Esophagus mucosa (tissue), 1 donor: ENCODE data around the gene CD48. TPM values are rescaled to one million over a fixed set of nuclear protein-coding genes. Genes with fewer than 3 reads are reported as not detected.
"Not testable (repeated sequence)": the region's sequence is repeated elsewhere in the genome, so short reads cannot be mapped to it uniquely, and the experiment has no call there.

Experiments
- ATAC-seq: fragments of 200-7000 bp; cut with Tn5 transposase; one replicate; pipeline ENCODE4 v1.9.1; 2020
- total RNA-seq: library from RNA; stranded (reverse); gene quantifications from one replicate; pipeline ENCODE4 v1.2.4, GENCODE V29; 2023
- donor health status: DM: yes; HTN: yes; CAD: no.

CD48 gene
- total RNA-seq, 1 donor from 2014 or later = 2.0 TPM

- peak; percentile 42 for ATAC-seq
Measured at GRCh38 chr1:160712525-160713080, 981 bp upstream of the CD48 start.

DNA sequence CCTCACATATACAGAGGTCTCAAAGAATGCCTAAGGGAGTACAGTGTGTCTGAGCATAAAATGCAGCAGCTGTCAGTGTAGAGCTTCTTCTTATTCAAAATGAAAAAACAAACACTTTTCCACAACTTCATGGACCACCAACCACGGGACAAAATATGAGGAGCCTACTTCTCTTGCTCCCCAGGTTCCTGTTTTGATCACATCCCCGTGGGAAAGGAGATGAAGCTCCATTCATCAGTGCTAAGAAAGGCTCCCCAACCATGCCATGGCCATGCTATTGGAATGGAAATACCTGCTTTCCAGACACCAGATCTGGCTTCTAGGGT is 383 bp downstream of the CD48 start:
- no peak for ATAC-seq

DNA sequence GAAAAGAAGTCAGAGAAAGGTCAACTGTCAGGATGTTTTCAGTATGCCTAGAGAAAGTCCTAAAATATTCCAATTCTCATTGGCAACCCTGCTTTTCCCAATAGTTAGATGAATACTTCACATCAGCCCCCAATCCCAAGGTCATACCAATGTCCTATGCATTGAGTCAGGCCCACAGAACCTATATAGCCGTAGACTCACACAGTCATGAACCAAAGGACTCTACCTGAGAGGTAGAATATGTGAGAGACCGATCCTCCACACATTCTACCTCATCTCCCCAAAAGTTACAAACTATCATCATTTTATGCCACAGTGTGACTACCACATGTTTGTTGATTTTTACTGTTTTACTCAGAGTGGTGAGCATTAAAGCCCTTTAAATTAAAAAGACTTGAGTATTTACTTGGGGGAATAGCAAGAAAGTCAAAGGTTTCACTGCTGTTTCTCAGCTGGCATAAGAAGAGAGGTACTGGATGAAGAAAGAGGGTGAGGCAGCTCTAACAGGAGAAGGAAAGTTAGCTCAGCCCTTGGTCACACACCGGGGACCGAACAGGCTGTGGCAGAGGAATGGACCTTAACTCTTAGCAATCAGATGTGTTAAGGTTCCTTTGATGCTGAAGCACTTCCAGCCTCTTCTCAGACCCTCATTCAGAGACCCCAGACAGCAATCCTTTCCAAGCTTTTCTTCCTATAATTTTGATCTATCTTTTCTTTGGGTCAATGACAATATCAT is 937 bp downstream of the CD48 start:
- no peak for ATAC-seq

DNA sequence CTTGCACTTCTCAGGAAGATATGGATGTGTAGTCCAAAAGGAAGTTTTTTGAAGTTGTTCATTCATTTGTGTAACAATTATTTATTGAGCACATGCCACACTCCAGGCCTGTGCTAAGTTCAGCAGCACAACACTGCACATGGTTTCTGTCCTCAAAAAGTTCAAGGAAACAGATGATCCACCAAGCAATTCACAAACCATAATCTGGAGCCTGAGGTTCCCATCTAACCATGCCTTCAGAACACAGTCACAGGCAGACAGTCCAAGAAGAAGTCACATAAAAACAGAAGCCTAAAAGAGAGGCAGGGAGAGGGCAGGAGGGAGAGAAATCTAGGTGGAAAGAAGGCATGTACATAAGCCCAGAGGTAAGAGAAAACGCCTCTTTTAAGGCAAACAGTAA is 1.9 kb downstream of the CD48 start:
- ATAC-seq = no peak

GRCh38 chr1:160708801-160709200 is 2.8 kb downstream of the CD48 start:
- no peak for ATAC-seq

DNA sequence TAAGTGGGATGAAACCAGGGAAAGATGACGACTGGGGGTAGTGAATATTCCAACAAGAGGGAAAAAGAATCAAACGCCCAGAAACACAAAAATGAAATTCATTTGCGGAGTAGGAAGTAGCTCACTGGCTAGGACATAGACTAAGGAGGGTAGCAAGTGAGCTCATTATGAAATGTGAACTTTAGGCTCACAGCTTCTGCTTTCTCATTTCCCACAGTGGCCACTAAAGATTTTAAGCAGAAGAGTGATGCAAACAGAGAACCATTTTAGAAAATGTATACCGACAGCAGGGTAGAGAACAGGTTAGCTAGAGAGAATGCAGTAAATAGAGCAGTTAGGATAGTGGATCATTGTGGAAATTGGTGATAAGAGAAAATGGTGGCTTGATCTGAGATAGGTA is 3.5 kb downstream of the CD48 start:
- no peak for ATAC-seq

DNA sequence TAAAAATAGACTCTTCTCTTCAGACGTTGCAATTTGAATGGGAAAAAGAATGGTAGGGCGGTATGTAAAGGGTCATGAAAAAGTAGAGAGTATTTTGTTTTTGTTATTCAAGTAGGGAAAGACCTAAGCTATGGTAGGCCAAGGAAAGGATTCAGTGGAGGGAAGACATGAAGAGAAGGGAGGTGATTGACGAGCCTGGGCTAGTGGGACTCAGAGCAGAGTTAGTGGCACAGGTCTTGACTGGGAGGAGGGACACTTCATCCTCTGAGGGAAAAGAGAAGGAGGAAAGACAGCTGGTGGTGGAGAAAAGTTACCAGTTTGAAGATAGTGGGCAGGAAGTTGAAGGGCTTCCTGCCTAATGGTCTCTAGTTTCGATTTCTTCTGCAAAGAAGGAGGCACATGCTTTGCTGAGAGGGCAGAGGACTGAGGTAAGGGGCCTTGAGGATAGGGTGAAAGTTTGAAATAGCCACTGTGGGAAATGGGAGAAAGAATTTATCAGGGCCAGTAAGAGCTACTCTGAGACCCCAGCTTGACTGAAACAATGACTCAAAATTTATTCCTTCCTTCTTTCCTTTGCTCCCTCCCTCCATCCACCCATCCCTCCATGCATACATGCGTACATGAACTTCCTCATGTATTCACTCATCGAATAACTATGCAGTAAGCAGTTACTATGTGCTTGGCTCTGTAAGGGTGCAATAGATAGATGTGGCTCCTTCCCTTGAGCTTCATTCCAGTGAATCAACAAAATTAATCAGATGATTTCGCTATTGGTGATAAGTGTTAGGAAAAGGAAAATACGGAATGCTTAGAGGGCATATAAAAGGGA is 4.2 kb downstream of the CD48 start:
- ATAC-seq = no peak

DNA sequence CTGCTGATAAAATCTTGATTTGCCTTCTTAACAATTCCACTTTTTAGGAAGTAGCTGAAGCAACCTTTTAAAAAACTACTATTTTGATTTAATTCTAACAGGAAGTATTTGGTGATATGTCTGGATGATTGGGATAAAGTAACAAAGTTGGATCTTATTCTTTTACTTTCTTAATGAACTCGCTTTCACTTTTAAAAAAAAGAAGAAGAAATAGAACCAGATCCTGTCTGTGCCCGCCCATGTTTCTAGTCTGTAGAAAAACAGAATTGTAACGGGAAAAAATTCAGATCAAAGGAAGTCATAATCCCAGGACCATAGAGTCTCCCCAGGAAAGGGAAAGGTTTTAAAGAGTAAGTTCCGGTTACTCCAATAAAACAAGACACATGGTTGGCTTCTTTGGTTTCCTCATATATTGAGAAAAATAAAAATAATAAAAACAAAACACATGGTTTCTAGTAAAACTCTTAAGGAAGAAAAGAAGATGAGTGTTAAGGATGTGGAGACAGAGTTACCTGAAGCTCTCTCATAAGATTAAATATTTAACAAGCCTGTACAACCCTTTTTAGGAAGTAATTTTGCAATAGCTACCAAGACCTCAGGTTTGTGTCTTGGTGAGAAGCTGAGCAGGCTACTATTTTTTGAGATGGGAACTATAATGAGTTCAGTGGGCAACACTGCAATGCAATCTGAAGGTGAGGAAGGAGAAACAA is 4.9 kb downstream of the CD48 start:
- no peak for ATAC-seq

DNA sequence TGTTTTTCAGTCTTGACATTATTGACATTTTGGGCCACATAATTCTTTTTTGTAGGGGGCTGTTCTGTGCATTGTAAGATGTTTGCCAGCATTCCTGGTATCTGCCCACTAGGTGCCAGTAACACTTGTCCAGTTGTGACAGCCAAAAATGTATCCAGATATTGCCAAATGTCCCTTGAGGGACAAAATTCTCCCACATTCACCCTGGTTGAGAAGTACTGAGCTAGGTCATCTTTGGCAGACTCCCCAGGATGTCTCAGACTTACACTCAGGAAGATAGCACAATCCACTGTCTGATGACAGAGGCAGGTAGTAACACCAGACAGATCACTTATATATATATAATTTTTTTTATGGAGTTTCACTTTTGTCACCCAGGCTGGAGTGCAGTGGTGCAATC is 5.9 kb downstream of the CD48 start:
- ATAC-seq = no peak

DNA sequence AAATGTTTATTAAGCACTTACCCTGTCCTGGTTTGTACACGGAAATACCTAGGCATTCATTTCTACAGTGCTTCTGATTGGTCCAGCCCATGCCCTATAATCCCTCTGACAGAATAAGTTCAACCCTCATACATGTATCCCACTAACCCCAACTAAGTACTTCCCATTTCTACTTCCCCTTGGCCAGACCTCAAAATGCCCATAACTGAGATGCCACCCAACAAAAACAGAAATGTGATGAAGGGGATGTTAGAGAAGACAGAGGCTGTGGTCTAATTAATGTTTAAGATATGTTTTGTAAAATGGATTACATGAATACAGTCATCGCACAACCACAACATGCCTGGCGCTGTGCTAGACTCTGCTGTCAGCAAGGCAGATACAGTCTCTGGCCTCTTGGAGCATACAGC is 6.4 kb downstream of the CD48 start:
- peak; percentile 35 for ATAC-seq

DNA sequence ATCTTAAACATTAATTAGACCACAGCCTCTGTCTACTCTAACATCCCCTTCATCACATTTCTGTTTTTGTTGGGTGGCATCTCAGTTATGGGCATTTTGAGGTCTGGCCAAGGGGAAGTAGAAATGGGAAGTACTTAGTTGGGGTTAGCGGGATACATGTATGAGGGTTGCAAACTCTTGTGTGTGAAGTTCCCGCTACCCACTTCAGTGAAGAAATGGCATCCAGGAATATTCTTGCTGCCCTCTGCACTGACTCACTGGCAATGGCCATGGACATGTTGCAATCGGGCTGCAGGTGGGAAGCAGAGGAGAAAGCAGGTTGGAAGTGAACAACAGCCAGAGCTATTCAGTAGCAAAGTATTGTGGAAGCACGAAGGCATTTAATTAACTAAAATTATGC is 7.4 kb downstream of the CD48 start:
- ATAC-seq = peak; percentile 44

DNA sequence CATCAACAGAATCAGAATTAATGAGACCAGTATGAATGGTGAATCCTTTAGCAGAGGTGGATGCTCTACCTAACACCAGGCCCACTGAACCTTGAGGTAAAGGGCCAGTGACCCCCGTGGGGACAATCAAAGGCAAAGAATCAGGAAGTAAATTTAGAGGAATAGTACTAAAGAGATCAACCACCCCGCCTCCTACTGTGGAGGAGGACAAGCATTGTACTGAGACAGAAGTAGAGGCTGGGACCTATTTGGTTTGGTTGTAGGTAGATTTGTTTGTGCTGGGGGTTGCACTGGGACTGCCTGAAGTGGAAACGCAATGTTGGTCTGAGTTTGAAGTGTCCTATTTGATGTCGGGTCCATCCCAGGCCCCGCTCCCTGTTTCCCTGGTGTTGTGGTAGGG is 9.5 kb downstream of the CD48 start:
- ATAC-seq = no peak

DNA sequence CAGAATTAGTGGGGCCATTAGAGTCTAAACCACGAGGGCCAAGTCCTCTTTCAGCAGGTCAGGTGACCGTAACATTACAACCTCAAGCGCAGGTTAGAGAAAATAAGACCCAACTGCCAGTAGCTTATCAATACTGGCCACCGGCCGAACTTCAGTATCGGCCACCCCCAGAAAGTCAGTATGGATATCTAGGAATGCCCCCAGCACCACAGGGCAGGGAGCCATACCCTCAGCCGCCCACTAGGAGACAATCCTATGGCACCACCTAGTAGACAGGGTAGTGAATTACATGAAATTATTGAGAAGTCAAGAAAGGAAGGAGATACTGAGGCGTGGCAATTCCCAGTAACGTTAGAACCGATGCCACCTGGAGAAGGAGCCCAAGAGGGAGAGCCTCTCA is 19.2 kb downstream of the CD48 start:
- ATAC-seq = not testable (repeated sequence)

DNA sequence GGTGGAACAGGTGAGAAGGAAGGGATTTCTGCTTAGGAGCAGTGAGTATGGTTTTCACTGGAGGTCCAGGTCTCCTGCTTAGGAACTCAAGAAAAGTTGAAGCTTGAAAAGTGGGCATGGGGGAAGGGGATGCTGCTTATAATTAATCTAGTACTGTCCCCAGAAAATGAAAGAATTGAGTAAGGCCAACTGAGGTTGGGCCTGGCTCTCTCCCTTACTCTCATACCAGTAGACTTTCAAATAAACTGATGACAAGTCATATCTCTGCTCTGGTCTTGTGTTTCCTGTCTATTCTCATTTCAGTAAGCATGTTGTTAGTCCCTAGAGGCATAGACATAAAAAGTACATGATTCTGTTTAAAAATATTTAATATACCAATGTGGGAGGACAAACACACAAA is 26.4 kb downstream of the CD48 start:
- ATAC-seq = no peak

- no peak for ATAC-seq
Measured at GRCh38 chr1:160682983-160683865, 28.4 kb downstream of the CD48 start.

- no peak for ATAC-seq
Measured at GRCh38 chr1:160681891-160682140, 29.8 kb downstream of the CD48 start.

DNA sequence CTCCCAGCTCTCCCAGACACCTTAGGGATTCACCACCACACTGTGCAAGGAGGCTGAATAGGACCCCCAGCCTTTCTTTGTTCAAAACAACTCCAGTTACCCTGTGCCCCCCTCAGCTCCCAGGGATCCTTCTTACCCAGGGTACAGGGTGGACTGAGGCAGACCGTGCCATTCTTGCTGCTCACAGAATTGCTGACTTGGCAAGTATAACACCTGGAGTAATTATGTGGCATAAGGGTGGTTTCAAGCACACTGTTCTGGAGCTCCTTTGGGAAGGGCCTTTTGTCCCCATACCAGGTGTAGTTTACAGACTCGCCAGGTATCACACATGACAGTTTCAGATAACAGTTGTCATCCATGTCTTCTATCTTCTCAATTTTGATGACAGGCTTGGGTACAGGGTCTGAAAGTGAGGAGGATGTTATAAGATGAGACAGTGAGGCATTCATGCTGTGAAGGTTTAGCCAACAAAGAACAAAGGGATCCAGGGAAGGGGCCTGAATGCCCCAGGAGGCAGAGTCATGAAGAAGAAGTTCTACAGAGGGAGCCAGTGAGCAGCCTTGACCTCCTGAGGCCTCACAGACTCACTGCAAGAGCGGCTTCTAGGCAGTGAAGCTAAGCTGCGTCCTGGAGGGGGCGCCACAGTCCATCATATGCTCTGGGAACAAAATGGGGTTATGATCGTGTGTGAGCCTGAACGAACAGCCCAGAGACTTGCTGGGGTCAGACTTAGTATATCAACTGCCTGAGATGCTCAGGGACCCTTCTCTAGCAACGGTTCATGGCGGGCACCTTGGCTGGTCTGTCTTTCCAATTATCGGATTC is 30.3 kb downstream of the CD48 start:
- ATAC-seq = peak; percentile 95

GRCh38 chr1:160680399-160680798 is 31.2 kb downstream of the CD48 start:
- ATAC-seq = no peak

GRCh38 chr1:160679893-160680292 is 31.7 kb downstream of the CD48 start:
- no peak for ATAC-seq

DNA sequence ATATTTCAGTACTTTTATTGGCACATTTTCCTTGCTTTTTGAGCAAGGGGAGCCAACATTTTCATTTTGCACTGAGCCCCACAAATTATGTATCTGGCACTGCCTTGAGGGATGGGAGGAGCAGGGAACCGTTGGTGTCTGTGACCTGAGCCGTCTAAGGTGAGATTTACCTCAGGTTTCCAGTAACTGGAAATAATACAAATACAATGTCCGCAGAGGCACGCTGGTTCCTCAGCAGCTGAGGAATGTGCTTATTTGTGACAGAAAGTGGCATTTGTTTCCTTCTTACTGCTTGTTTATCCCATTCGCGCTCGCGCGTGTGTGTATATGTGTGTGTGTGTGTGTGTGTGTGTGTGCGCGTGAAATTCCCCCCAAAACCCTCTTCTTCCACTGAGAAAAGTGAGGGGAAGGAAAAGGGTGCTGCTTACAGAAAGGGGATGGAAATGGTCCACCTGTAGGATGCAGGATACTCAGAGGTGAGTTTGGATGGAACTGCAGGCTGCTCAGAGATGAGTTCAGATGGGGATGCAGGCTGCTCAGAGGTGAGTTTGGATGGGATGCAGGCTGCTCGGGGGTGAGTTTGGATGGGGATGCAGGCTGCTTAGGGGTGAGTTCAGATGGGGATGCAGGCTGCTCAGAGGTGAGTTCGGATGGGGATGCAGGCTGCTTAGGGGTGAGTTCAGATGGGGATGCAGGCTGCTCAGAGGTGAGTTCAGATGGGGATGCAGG is 34.6 kb downstream of the CD48 start:
- no peak for ATAC-seq
